D341Med (cell line): ENCODE data around the gene TEP1.
"Not testable (repeated sequence)": the region's sequence is repeated elsewhere in the genome, so short reads cannot be mapped to it uniquely, and the experiment has no call there.

Experiments used
- DNase-seq: peaks from one replicate; pipeline ENCODE4 v3.0.0; 2012; ENCODE audit warnings: low spot score

TEP1 gene

DNA sequence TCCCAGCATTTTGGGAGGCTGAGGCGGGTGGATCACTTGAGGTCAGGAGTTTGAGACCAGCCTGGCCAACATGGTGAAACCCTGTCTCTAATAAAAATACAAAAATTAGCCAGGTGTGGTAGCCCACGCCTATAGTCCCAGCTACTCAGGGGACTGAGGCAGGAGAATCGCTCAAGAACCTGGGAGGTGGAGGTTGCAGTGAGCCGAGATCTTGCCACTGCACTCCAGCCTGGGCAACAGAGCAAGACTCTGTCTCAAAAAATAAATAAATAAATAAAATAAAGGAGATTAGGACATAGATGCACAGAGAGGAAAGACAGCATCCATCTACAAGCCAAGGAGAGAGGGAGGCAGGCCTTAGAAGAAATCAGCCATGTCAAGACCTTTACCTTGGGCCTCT lies 72.3 kb downstream of the TEP1 start:
- DNase-seq: not testable (repeated sequence)

DNA sequence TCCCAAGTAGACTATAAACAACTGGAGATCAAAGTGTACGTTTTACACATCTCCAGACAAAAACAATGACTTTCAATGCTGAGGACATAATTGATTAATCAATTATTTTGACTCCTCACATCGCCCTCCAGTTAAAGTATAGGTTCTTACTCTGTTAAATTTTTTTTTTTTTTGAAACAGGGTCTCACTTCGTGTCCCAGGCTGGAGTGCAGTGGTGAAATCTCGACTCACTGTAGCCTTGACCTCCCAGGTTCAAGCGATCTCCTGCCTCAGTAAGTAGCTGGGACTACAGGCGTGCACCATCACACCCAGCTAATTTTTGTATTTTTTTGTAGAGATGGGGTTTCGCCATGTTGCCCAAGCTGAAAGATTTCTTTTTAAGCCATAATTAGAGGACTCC lies 79.3 kb downstream of the TEP1 start:
- no peak for DNase-seq

DNA sequence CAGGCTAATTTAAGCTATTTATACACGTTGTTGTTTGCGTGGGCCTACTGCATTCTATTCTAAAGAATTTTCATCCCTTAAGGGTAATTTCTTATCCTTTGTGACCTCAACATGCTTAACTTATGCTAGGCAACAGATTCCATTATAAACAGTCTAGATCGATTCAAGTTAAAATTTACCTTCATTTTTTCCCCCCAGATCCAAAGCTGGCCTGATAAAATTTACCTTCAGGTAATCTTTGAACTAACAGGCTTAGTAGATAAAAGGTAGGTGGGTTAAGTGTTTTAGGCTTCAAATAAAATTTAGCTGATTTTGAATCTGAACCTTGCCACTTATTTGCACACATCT lies 79.8 kb downstream of the TEP1 start:
- DNase-seq: no peak

DNA sequence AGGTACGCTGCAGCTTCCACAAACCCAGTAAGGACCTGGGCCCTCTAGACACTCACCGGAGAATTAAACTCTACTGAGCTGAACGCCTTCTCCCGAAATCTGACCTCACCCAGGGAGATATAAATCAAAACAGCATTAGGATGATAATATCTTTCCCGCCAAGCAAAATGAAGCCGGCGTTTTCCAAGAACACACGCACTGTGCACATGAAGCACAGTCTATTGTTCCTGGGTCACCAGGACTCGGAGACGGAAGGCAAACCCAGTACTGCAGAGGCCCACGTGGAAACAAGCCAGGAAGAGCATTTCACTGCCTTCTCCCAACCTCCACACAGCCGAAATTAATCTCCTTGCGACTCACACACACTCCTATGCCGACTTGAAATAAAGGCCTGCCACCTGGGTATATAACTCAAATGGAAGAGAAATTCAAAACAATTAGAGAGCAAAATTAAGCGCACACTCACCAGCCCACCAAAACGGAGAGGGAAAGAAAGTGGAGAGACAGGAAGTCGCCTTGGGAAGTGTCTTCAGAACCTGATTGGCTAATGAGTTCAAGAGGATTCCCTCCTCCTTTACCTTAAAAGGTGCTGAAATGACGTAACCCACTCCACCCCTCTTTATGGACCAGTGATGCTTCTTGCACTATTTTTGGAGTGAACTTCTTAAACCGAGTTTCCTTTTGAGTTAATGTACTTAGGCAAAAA lies 80.4 kb downstream of the TEP1 start, which contains the start of gene CCNB1IP1:
TSS of gene CCNB1IP1 (minus strand) at position 492 of the 706 bp plus-strand sequence. CDS start 16,756 bp downstream, outside the sequence.
- peak; percentile 80 for DNase-seq

DNA sequence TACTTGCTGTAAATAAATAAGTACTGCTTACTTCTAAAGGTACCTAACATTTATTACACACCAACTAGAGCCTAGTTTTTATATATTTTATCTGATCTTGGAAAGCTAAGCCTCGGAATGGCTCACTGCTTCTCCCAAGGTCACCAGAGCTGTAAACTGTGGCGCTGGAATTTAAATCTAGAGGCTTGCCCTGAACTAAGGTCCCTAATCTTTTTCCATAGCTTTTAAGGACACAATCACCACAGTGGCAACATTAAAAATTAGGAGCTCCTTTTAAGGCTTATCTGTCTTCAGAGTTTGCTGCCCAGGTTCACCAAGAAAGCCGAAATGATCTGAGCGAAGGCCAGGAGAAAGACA lies 80.9 kb downstream of the TEP1 start:
- no peak for DNase-seq

DNA sequence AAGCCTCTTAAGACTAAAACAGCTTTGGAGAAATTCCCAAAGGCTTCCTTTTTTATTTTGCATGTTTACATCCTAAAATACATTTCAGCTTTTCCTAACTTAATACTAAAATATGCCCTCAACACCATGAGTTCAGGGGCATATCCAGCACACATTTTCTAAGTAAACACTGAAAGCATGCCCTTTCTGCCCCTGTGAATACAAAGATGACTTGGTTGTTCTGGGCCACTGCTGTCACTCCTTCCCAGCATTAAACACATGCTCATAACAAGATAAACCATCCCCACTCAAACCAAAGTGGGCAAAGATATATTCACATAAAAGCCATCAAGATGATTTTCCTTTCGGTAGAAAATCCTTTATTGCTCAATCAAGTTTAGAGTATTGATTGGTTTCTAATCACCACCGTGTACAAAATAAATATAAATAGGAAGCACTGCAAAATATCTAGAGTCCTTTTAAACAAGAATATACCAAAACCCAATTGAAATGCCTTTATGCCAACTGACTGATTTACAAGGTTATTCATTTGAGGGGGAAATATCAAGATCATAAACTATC lies 82.2 kb downstream of the TEP1 start:
- no peak for DNase-seq

DNA sequence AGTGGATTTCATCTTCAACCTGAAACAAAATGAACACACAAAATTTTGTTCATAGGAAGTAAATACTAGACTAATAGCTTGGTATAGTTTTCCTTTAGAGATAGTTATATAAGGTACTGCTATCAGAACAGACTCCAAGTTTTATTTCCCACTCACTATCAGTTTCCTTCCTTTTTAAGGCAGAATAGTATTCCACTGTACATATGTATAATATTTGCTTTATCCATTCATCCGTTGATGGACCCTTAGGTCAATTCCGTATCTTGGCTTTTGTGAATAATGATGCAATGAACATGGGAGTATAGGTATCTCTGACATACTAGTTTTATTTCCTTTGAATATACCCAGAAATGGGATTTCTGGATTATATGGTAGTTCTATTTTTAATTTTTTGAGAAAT lies 83.9 kb downstream of the TEP1 start:
- no peak for DNase-seq

DNA sequence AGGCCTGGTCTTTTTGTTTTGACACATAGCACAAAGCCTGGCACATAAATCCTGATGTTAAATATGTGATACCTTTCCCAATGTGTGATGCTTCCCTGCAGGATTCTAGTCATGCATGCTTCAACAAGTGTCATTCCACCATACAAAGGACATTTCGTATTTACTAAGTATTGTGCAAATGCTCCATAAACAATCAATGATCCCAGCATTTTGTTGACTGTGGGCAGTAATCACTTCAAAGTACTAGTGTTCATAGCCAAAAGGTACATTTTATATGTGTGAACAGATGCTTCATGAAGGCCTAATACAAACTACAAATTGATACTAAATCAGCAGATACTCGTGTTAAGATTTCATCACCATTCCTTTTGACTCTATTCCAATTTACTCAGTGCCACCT lies 84.6 kb downstream of the TEP1 start:
- no peak for DNase-seq

DNA sequence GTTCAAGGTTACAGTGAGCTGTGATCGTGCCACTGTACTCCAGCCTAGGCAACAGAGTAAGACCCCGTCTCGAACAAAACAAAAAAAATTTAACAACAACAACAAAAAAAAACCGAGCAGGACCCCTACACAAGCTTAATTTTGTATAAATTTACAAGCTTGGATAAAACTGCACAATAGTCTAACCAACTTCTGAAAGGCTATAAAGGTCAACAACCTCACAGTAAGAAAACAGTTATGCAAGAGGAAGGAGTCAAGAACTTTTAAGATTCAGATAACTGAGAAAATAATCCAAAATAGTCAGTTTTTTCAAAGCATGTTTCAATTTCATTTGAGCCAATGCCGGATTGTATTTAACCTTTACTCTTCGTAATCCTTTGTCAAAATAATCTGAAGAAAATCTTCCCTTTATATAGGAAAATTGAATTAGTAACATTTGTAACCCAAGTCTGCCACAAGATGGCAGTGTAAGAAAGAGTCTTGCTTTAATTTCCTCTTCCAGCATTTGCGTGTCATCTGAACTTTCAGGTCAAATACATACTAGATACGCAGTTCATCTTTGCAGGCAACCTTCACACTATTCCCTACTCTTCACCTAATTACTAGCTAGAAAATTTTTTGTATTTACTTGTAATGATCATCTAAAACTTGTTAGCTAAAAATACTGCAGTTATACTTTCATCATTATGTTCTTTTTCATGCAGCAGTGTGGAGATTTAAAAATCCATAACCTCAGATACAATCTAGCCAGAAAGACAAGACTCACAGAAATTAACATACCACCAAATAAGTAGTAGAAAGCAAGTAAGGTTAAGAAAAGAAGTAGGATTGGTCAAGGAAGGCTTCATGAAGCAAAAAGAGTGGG lies 86.1 kb downstream of the TEP1 start:
- peak; percentile 35 for DNase-seq

DNA sequence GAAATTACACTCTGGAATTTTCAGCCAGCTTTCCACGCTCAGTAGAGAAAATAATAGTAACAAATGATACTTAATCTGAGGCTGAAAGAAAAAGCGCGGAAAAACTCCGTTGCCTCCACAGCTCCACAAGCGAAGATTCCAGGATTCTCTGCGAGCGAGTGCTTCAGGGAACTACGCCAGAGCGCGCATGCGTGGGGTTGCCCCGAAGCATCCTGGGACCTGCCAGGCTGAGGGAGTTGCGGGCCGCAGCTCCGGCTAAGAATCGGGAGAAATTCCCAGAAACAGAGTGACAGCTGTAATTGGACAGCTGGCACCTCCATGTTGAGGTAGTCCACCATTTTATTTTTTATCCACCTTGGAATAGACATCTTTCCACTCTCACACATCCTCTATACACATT lies 95.6 kb downstream of the TEP1 start:
- no peak for DNase-seq
